NCI-H510A treated with DMSO at 0.1 percent for 48 hours (cell line): ENCODE measurements around the gene SBF2.

Experiments used
- DNase-seq: peaks from one replicate; lab custom pipeline; 2025; lab: John Stamatoyannopoulos, UW

SBF2 gene

DNA sequence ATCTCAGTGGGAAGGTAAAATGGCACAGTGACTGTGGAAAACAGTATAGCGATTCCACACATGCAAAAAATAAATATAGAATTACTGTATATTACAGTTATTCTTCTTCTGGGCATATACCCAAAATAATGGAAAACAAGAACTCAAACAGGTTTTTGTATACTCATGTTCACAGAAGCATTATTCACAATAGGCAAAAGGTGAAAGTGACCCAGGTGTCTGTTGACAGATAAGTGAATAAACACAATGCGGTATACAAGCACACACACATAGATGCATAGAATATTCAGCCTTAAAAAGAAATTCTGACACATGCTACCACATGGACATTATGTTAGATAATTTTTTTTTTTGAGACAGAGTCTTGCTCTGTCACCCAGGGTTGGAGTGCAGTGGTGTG, 397.1 kb downstream of the SBF2 start:
- no peak for DNase-seq

DNA sequence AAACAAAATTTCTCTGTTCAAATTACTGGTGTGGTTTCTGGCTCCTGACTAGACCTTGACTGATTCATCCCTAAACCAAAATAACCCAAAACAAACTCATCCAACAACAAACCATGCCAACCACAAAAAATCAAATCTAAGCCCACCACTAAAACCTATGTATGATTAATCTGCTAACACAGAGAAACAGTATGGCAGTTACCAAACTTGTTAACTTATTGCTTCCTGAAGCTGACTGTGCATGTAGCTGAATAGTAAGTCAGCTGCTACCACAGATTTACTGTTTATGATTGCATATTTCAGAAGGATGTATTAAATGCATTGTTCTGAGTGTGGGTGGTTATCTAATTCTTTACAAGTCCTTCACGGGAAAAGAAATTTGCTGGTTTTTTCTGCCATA, 399.0 kb downstream of the SBF2 start:
- DNase-seq: no peak

DNA sequence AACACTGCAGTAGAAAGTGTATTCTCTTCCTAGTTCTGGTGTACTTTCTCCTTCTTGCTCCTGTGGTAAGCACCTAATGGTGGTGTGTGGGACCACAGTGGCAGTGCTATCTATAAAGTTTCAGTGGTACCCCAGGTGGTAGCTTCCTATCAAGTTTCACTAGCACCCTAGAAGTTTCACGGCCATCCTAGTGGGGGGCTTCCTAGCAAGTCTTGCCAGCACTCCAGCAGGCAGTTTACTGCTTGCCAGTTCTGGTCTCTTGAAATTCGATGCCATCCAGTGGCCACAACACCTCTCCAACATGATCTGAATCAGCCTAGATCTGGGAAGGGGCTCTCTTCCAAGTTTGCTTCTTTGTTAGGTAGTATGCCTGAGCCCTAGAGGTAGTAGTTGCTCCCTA, 400.5 kb downstream of the SBF2 start:
- no peak for DNase-seq

DNA sequence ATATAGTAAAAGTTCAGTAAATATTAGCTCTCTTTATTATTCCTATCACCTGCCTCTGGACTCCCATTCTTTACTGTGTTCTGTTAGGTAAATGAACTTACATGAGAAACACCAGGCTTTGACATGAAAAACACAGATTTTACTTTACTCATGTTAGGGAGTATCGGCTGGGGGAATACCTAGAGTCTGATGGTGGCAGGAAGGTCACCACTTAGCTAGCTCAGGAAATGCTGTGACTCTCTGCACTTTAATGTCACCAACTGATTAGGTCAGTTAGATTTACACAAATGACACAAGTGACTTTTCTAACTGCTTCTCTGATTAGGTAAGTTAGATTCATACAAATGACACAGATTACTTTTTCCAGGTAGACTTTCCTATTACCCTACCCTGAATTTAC, 405.1 kb downstream of the SBF2 start:
- no peak for DNase-seq

DNA sequence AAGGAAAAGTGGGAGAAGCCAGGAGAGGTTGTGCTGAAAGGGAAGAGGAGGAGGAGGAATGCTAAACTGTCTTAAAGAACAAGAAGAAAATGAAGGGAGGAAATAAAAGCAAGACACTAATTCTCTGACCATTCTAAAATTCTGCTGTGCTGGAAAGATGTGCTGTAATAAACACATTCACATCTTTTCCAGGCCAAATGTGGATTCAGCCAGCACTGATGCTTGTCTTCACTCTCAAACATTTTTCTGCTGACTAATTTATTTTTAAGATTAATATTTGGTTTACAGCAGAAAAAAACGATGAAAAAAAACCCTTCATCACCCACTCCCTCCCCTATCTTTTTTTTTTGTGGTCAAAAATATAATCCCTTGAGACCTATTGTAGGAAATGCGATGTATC, 406.5 kb downstream of the SBF2 start:
- DNase-seq: no peak

DNA sequence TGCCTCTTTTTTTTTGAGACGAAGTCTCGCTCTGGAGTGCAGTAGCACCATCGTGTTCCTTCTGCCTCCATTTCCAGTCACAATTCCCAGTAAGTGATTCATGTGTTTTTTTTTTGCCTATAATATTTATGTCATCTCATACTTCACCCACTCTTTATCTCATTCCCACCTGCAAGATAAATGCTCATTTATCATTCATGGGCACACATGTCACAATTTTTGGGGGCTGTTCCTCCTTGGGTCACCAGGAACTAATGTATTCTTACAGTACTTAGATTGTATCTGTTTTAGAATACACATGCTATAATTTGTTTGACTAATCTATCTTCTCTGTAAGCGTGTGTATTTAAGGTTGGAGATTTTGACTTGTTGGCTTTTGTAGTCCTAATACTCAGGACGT, 407.4 kb downstream of the SBF2 start:
- DNase-seq: no peak

DNA sequence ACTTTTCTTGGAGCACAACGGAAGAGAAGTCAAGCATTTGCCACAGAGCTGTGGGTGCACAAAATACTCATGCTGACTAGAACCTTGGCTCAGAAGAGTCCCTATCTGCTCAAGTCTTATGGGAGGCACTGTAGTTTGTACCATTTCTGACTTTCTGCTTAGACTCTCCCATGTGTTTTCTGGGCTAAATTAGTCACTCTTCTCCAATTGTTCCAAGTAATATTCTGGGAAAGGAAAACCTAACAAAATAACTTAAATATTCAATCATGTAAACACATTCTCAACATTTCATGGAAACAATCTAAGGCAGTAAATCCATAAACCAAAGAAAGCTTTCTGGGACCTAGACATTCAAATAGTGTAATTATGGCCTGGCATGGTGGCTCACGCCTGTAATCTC, 409.4 kb downstream of the SBF2 start:
- no peak for DNase-seq

DNA sequence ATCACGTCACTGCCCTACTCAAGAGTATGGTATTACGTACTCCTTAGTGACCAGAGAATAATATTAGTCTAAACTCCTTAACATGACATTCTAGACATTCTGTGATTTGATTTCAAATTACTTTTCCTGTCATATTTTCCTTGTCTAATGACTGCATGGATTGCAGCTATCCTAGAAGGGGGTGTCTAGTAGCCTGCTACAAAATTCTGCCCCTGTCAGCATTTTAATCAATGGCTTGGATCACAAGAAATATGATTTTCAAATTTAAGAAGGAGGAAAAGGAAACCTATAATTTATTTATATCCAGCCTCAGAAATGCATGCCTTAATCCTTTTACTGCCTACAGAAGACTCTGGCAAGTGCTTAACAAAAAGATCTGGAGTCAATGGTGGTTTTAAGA, 413.4 kb downstream of the SBF2 start:
- DNase-seq: no peak

DNA sequence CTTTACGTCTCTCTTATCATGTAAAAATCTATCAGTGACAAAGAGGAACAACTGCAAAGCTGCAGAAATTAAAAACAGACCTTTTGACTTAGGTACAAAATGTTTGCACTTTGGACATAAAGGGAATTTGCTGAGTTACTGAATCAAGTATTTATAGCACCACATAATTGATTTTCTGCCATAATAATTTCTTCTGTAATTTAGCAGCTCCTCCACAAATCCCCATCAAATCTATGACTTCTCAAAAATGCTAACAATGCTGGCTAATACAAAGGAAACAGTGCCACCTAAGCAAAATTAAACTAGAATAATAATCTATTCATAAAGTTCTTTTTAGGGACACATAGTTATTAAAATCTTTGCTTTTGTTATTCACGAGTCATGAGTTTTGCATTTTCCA, 415.1 kb downstream of the SBF2 start:
- DNase-seq: no peak

DNA sequence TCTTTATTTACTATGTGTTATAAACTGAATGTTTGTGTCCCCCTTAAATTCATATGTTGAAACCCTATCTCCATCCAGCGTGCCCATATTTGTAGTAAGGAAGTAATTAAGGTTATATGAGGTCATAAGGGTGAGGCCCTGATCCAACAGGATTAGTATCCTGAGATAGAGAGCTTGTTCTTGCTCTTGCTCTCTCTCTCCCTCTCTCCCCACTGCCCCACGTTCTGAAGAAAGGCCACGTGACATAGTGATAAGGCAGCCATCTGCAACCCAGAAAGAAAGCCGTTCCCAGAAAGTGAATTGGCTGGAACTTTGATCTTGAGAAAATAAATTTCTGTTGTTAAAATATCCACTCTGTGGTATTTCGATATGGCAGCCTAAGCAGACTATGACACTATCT, 417.7 kb downstream of the SBF2 start:
- DNase-seq: no peak

DNA sequence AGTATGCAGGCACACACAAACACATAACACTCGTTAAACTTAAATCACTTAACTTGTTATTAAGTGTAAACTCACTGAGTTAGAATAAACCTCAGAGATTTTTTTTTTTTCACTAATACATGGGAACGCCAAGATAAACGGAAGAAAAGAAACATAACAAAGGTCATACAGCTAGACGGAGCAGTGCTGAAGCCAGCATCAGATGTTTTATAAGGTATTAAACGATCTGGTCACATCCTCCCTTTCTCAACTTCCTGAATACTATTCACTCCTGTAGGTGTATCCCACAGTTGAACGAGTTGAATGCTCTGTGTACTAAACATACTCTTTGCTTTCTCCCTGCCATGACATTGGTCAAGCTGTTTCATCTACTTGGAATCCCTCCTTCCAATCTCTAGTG, 418.2 kb downstream of the SBF2 start:
- no peak for DNase-seq

DNA sequence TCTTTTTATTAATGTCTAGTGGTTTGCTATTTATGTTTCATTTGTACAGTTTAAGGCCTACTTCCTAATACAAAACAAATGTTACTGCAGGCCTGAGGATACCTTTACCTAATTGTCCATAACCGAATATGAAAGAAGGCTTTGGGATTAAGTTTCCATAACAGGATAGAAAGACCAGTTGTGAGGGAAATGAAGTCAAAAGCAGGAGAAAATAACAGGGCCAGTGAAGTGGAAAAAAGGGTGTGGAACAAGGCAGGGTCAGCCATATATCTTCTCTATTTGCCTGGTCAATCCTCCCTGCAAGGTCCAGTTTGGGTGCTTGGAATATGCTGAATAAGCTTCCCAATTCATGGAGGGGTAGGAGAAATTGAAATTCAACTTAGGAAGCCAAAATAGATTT, 418.6 kb downstream of the SBF2 start:
- DNase-seq: no peak

DNA sequence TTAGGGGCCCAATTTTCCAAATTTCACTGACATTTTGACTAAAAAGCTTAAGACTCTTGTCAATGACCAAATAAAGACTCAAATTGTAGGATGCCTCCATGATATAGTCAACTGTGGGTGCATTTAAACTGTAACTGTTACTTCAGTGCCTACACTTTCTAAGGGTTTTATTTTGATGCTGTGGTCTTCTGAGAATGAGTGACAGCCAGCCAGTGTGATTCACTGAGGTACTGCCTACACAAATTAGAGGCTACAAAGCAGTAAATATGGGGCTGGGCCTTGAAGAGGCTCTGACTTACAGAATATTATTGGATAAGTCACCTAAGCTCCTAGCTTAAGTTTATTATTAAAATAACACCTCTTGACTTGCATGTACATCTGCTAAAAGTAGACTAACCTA, 419.6 kb downstream of the SBF2 start:
- no peak for DNase-seq

DNA sequence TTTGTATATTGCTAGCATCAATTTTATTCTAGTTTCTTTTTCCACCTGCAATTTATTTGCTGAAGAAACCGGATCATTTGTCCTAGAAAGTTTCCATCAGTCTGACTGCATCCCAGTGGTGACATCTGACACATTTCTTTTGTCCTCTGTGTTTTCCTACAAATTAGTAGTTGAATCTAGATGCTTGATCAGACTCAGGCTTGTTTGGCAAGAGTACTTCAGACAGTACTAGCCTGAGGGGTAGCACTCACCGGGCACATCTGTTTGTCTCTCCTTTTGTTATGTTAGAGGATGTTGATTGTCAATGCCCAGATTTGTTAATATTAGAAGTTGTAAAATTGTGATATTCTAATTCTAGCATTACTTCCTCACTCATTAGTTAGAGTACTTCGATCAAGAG, 425.4 kb downstream of the SBF2 start:
- DNase-seq: no peak

DNA sequence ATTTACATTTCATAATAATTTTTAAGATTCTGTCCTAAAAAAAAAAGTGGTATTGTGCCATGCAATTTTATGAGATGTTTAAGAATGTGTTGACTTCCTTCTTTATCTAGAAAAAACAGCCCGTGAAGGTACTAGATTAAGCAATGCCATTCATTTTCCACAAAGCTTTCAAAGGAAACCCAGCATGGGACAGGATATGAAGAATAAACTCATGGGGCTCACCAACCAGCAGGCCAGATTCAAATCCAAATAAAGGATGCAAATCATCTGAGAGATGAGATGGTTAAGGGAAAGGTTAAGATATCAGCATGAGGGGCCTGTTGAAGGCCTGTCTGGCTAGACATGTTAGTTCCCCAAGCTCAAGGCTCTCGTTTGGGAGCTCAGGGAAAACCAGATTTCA, 431.0 kb downstream of the SBF2 start:
- no peak for DNase-seq

DNA sequence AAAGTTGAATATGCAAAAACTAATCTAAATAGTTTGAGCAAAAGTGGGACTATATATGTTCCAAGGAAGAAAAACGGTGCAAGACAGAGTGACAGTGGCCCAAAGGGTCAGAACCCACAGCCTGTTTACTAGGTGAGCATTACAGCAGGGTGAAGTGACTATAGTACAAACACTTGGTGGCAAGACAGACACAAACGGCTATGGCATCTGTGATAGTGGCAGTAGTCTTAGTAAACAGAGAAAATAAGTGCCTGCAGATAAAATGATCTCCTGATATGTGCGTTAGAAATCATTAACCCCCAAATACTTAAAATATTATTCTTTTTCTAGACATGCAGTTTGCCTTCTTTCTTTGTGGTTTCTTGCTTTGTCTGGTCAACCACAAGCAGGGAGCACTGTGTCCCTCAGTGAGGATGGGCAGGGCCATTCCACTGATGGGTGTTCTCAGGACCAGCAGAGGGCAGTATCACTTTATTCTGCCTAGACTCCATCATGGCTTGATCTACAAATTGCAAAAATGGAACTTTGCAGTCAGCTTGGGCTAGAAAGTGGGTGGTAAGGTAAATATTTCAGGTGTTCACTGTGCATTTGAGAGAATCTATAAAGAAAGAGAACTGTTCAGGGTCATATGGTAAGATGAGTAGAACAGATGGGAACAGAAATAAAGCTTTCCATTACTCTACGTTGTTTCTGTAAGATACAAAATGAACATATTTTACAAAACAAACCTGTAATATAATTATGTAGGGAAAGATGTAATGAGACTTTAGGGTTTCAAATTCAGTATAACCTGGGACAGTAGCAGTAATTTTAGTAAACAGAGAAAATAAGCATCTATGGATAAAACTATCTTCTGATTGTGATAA, 431.9 kb downstream of the SBF2 start:
- peak; percentile 25 for DNase-seq

DNA sequence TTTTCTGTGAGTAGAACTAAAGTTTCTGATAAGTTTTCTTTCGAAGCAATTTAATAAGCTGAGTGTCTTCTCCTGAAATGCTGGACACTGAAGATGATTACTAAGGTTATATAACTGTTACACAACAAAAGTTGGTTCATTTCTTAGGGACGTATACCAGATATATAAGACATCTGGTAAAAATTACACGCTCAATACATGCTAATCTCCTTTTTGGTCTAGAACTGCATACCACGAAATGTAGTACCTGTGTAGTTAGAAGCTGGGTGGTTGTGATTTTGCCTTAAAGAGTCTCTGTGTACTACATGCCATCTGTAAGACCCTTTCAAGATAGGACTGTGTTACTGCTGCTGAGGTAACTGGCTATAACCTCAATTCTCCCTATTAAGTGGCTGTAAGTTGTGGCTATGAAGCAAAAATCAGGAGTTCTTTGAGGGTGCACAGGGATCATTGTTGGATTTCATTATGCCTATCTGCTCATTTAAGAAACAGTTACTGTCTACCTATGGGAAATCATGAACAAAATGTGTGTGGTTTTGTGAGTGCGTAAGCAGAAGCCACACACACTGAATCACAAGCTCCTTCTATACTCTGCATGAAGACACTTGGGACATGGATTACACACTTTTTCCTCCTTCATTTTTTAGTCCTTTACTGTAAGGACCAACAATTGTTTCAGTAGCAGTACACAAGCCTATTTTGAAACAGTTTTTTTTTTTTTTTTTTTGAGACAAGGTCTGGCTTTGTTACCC, 434.3 kb downstream of the SBF2 start:
- no peak for DNase-seq

DNA sequence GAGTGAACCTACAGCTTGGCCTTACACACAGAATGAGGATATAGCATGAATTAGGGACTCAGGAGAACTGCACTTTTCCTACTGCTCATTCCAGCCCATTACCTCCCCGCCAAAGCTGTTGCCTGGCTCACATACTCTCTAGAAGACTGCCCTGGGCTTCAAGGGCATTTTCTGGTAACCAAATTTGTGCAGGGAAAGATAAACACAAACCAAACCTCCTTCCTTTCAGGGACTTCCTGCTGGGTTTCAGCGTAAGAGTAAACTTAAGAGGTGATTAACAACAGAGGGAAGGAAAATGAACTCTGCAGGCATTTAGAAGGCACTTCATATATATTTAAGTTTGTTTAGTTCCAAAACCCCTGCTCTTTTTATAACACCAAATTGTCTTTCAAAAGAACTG, 435.2 kb downstream of the SBF2 start:
- DNase-seq: no peak

DNA sequence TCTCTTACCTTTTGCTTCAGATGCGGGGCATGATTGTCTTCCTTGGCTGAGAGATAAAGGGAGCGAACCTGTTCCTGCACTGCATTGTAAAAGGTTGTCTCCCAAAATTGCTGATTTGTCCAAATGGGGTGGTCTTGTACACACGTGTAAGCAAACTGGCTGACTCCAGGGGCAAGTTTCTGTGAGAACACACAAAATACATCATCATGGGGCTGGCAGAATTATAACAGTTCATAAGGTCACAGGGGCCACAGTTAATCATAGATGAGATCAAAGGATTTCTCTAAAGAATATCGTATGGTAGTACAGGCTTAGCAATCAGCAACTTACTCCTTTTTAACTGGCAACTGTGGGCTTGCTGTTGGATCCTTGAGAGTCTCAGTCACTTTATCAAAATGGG, 435.8 kb downstream of the SBF2 start:
- no peak for DNase-seq

DNA sequence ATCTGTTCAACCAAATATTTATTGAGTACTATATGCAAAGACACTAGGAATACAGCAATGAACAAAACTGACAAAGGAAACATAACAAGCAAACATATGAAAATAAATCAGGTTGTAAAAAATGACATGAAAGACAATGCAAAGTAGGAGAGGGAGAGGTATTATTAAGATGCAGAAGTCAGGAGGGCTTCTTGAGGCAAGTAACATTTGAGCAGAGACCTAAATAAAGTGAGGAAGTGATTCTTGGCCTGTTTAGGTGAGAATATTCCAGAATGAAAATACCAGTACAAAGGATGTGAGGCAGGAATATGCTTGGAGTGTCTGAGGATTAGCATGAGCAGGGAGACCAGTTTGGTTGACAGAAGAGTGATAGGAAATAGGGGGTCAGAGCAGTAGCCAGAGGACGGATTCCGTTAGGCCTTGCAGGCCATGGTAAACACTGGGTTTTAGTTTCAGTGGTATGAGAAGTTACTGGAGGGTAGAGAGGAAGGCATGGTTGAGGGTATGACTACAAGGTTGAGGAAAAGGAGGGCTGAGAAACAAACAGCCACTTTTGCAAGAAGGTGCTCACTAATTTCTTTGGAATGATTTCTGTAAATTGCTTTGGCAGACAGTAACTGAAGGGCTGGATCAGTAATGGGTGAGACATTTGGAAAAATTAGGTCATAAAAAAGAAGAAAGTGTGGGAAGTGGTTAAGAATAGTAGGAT, 438.3 kb downstream of the SBF2 start:
- no peak for DNase-seq

DNA sequence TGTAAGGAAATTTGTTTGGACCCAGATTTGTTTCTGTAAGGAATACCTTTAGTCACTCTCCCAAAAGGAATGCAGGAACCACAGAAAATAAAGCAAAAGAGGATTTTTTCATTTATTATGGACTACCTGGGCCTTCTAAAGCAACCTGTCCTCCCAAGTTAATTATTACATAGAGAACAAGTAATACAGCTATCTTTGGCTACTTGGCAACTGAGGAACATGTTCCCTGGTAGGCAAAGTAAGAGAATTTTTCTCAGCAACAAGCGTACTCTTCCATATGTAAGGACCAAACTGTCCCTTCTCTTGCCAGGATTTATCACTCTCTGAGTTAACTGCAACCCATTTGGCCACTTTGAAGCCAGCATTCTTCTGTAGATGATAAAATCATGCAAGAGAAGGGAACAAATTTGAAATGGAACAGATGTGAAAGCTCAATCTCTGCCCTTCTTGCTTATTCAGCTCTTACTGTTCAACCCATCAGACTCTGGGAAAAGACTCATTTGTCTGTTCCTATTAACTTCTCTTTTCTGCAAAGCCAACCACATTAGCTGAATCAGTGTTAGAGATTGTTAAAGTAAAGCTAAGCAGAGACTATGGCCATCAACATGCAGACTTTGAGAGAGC, 440.0 kb downstream of the SBF2 start:
- no peak for DNase-seq

DNA sequence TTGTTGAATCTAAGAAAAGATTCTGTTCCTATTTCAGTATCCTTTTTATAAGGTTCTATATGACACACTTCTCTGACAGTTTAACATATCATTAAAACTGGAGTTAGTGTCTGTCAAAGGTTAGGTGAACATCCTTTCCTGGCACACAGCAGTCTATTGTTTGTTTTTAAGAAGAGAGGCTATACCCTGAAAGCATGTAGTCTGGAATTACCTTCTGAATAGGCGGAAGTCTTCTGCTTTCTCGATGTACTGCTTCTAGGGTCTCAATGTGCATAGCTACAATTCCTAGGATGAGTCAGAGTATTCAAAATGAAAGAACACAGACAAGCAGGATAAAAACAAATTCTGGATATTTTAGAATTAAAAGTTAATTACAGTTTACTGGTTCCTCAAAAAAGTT, 441.6 kb downstream of the SBF2 start:
- no peak for DNase-seq

DNA sequence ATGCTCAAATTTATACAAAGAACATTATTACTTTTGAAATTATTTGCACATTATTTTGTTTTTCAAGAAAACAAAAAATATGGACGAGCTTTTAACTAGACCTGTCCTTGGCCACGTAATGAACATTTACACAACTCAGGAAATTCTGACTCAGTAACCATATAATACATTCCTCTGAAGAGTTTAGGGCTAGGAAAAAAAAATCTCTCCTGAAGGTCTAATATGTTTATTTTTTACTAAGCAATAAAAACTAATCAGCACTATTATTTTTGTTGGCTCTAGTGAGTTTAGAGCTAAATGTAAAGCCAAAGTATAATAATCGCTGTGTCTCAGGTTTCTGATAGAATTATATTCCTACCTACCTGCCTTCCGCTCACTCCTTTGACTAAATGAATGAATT, 442.7 kb downstream of the SBF2 start:
- no peak for DNase-seq
